Measurements from ENCODE around the gene FRAS1.

Gene FRAS1

DNA sequence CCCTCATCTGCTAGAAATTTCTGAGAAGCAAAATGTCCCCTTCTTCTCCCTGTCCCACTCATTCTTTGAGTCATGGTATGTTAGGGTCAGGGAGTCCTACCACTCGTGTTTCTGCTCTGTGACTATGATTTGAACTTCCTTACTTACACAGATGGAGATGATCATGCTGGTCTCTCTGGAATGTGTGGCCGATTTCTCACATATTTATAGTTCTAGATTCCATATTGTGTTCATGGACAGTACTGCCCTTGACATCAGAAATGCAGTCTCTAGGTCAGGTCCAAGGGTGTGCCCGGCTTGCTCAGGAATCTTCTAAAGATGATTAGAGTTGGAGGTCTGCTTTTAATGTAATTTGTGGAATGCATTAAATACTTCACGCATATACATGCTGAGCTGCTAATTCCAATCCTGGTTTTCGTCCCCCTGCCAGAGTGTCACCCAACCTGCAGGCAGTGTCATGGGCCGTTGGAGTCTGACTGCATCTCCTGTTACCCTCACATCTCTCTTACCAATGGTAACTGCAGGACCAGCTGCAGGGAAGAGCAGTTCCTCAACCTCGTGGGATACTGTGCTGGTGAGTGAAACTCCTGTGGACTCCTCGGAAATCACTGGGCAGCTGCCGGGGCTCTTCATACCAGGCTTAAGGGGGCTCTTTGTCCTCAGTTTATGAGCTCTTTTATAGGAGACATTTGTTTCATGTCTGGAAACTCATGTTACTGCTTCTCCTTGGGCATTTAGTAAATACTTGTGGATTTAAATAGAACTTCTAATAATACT, 280.3 kb downstream of the FRAS1 start:
- DNase-seq, result no peak

DNA sequence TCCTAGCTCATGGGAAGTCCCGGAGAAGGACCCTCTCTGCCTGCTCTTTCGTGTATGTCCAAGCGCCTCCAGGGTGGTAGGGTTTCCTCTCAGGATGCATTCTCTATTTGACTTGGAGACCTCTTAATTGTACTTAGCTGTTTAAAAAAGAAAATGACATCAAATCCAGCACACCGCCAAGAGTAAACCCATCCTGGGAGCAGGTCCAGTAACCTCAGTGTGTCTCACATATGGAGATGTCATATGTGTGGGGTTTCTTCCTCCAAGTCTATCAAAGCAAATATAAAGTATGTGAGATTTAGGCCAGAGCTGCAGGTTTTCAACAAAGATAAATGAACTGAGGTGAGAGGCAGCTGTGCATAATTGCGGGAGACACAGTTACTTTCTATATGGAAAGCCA, 285.0 kb downstream of the FRAS1 start:
- DNase-seq, result no peak

DNA sequence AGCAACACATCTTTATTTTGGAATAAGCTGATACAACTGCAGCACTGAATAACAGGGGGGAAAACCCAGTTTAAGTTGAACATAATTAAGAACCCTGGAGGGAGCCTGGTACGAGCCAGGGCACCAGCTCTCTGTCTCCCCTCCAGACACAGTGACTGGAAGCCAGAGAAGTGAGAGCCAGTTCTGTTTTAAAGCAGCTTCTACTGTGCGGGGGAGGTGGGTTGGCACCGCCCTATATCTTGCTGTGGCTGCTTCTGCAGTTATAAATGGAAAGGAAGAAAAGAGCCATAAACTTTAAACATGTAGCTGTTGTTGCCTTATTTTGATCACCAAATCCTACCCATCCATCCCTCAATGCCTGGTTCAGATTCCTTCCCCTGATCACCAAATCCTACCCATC, 286.6 kb downstream of the FRAS1 start:
- no peak for DNase-seq

DNA sequence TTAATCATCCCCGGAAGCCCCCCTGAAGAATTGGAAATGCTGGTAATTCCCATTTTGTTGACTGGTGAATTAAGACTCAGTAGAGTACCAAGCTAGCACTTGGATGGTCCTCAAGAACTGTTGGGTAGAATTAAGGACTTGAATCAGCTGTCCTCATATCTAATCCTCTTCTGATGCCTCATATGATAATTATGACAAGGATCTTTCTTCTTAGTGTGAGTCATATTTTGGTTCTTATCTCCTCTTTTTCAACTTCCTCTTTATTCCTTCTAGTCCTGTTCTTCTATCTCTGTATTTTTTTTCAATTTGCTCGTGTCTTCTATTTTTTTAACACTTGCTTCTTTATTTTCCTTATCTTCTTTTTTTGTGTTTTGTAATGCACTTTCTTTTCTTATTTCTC, 288.1 kb downstream of the FRAS1 start:
- no peak for DNase-seq

GRCh38 chr4:78346222-78346621, 289.1 kb downstream of the FRAS1 start:
- no peak for DNase-seq

- no peak for DNase-seq
Observed at GRCh38 chr4:78347527-78347926, 290.4 kb downstream of the FRAS1 start.

- no peak for DNase-seq
Observed at GRCh38 chr4:78353921-78354320, 296.8 kb downstream of the FRAS1 start.

DNA sequence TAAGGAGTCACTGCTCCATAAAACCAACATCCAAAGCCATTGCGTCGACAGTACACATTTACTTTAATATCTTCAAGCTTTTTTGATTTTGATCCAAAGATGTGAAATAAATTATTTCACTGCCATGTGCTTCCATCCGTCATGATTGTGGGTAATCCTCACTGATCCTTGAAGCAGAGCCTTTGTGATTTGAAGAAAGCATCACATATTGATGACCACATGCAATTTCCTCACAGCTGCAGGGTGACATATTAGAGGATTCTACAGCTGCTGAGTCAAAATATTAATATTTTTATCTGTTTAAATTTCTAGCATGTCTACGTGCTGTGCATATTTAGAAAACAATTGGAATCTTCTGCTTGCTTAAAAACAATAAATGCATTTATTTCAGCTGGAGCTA, 297.7 kb downstream of the FRAS1 start:
- no peak for DNase-seq

DNA sequence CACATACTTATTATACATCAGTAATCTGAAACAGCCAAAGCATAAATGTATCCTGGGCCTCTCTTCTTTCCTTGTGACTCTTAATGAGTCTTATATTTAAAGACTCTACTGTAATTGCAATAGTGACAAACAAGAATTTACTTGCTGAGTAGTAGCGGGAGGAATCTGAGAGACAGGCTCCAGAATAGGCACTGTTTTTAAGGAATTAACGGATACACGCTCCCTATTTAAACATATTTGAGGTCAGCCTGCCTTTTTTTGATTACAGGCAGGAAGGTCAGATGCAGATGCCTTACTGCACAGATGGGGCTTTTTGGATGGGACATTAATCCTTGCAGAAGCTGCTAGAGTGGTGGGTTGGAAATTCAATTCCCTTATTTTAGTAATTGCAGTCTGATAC, 298.2 kb downstream of the FRAS1 start:
- DNase-seq, result no peak

GRCh38 chr4:78356251-78356786, 299.2 kb downstream of the FRAS1 start:
- no peak for DNase-seq

DNA sequence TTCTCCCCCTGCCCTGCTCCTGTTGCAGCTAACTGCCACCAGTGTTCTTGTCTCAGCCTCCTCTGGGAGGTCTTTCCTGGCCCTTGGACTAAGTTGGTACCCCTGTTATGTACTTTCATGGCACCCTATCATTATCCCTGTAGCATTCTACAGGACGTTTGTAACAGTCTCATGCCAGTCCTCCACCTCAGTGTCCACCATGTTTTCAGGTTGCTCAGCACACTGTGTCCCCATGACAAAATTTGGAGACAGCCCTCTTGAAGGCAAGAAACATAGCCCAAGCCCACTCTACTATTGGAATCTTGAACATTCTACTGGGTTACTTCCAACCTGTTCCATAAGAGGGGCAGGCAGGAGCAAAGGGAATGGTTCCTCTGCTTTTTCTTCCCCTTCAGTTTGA, 300.0 kb downstream of the FRAS1 start:
- no peak for DNase-seq

- DNase-seq, result no peak
Observed at GRCh38 chr4:78360466-78360865, 303.3 kb downstream of the FRAS1 start.

GRCh38 chr4:78361621-78362120, 304.5 kb downstream of the FRAS1 start:
- no peak for DNase-seq

DNA sequence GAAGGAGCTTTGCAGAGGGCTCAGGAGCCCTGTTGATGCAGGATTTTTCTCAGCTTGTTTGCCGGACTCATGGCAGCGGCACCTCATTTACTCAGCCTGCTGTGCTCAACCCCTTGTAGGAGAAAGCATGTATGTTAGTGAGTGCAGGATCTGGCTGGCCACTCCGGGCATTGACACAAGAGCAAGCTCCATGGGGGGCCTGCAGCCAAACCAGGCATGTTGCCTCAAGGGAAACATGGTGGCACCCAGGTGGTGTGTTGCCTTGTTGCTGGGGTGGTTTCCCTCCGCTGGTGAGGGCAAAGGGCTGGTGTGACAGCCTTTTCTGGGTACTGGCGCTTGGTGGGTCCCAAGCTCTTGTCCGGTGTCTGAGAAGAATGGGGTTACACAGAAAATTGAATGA, 305.2 kb downstream of the FRAS1 start:
- DNase-seq, result no peak

- DNase-seq, result no peak
Observed at GRCh38 chr4:78363031-78363570, 306.0 kb downstream of the FRAS1 start.

GRCh38 chr4:78369679-78370078, 312.6 kb downstream of the FRAS1 start:
- DNase-seq, result no peak

- DNase-seq, result no peak
Observed at GRCh38 chr4:78370631-78371372, 313.7 kb downstream of the FRAS1 start.

DNA sequence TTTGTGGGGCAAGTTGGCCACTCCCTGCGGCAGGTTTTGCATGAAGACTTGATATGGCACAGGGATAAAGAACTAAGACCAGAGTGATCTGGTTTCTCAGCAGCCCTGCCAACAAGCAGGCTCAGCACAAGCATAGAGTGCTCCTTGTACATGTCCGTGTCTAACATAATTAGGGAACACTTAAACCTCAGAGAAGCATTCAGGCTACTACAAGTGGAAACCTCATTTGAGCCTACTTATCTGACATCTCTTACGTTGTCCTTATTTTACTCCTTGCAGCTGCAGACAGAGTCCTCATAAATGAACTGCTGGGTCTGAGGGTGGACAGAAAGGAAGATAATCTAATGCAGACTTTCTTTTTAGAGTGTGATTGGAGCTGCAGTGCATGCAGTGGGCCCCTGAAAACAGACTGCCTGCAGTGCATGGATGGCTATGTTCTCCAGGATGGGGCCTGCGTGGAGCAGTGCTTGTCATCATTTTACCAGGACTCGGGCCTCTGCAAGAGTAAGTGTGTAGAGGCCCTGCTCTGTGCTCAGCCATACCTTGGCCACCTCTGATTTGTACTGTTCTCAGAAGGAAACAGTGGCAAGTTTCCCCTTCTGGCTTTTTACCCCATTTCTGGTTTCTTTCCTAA, 315.3 kb downstream of the FRAS1 start:
- no peak for DNase-seq

DNA sequence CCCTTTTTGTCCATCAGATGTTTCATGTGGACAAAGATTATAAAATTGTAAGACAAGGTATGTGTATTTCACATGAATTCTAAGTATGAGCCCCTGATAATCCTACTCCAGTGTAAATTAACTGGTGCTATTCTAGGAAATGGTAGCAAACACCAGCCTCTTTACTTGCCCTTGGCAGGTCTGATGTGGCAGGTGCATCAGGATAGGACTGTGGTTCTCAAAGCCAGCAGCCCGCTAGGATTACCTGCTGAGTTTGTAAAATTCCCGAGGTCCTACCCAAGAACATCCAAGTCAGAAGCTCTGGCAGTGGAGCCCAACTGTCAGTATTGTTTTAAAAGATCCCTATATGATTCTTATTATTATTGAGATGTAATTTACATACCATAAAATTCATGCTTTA, 320.4 kb downstream of the FRAS1 start:
- DNase-seq, result no peak

DNA sequence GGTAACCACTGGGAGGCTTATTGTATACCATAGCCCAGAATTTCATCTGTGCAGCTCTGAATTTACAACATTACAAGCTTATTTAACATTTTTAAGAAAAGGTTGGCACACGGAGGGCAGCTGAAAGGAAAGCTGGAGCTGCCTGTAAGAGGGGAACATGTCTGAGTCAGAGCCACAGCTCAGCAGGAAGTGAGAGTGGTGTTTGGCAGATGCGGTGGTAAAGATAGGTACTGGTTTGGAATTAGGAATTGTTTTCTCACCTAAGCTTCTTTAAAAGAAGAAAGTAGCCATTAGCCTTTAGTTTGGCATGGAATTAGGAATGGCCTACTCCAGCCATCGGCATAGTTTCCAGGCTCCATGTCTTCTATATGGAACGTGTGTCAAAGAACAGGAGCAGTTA, 321.9 kb downstream of the FRAS1 start:
- no peak for DNase-seq

DNA sequence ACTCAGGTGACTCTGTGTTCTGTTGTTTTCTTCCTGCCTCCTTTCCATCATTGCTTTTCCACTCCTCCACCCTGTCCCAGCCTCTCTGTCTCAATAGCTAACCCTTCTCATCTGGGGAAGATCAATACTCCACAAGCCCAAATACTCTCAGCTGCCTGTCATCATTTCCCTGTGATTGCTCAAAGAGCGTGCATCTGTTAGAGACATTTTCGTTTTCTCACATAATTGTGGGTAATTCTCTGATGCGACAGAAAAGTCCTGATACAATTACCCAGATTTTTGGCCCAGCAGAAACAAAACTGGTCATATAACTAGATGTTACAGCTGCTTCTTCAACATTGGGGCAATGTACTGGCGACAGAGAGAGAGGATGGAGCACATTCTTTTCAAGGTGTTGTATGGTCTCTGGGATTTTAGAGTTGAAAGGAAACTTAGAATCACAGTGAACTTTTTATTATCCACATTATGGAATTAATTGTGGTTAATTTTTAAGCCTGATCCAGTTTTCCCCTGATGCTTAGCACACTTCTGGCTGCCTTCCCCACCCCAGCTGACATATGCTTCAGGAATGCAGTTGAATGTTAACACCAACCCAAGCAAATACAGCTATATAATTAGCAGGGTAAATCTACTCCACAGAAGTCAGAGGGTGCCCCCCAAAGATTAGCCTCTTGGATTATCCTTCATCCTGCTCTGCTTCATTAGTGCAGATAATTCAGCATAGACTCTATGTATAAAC, 323.0 kb downstream of the FRAS1 start:
- DNase-seq, result no peak

DNA sequence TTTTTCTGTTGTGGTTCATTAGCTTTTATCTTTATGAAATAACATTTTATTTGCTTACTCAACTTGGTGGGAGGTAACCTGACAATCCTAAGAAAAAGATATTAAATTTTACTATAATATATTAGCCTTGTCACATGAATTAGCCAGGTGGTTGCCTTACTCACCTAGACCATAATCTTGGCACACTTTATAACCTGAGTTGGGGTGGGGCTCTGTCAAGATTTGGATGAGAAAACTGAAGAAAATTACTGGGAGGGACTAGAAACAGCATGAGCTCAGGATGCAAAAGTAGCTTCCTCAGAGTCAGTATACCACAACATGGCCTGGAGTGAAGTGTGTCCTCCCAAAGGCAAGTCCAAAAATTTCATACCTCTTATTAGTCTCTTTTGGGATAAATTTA, 329.6 kb downstream of the FRAS1 start:
- DNase-seq, result no peak

- no peak for DNase-seq
Observed at GRCh38 chr4:78395642-78396041, 338.5 kb downstream of the FRAS1 start.

Data from cortex of kidney (tissue), 1 donor.